DND-41 (cell line): Measurements from ENCODE around the gene FIGNL2.

Experiments used
- ATAC-seq: fragments of 200-7000 bp; cut with Tn5 transposase; 3 replicates; pipeline ENCODE4 v1.9.1; 2021; ENCODE audit warnings: low read depth; ENCODE audit not compliant: insufficient read depth
- DNase-seq: peaks from one replicate; pipeline ENCODE4 v3.0.0-alpha.2; 2020
- H2AFZ ChIP-seq: 2 replicates; pipeline ENCODE4 v1.6.0; 2012; ENCODE audit warnings: low read depth, low read length
- H3K27ac ChIP-seq: 2 replicates; pipeline ENCODE4 v1.5.1; 2012; ENCODE audit warnings: low read length, inconsistent platforms
- H3K27me3 ChIP-seq: fragments of 200-600 bp; sonication (generic); 2 replicates; pipeline ENCODE4 v1.6.0; 2012; ENCODE audit warnings: low read length, mild to moderate bottlenecking, inconsistent platforms; ENCODE audit not compliant: insufficient read depth, poor library complexity
- H3K36me3 ChIP-seq: 2 replicates; pipeline ENCODE4 v1.5.1; 2012; ENCODE audit warnings: low read length, inconsistent platforms; ENCODE audit not compliant: insufficient read depth
- H3K4me1 ChIP-seq: 2 replicates; pipeline ENCODE4 v1.5.1; 2012; ENCODE audit warnings: mild to moderate bottlenecking, low read length; ENCODE audit not compliant: insufficient read depth
- H3K4me2 ChIP-seq: 2 replicates; pipeline ENCODE4 v1.6.0; 2012; ENCODE audit warnings: mild to moderate bottlenecking, moderate library complexity, low read length, inconsistent platforms; ENCODE audit not compliant: insufficient read depth
- H3K4me3 ChIP-seq, 2 experiments: fragments of 200-600 bp in 1 of 2; shearing (Covaris generic) in 1 of 2; 2 replicates each; pipeline ENCODE4 v1.5.1; 2012 to 2016; ENCODE audit warnings: inconsistent platforms in 2 of 2, low read length in 2 of 2, mild to moderate bottlenecking in 2 of 2, low read depth in 1 of 2, moderate library complexity in 1 of 2
- H3K79me2 ChIP-seq: 2 replicates; pipeline ENCODE4 v1.6.0; 2012; ENCODE audit warnings: low read length, inconsistent platforms; ENCODE audit not compliant: insufficient read depth
- H3K9ac ChIP-seq: 2 replicates; pipeline ENCODE4 v1.6.0; 2012; ENCODE audit warnings: low read depth, mild to moderate bottlenecking, inconsistent platforms, low read length, moderate library complexity
- H3K9me3 ChIP-seq: 2 replicates; pipeline ENCODE4 v1.5.1; 2012; ENCODE audit warnings: low read length, moderate library complexity, mild to moderate bottlenecking, inconsistent platforms; ENCODE audit not compliant: insufficient read depth, severe bottlenecking
- H4K20me1 ChIP-seq: 2 replicates; pipeline ENCODE4 v1.6.0; 2012; ENCODE audit warnings: low read length; ENCODE audit not compliant: insufficient read depth
- EZH2 ChIP-seq: IDR thresholded peaks from 3 replicates; pipeline ENCODE4 v1.6.1; 2012; ENCODE audit warnings: borderline replicate concordance, low read depth, mild to moderate bottlenecking, moderate library complexity, low read length, inconsistent platforms; ENCODE audit not compliant: severe bottlenecking
- TF ChIP-seq, protein P1 (sequence below): IDR thresholded peaks from 2 replicates; pipeline ENCODE4 v1.5.1; 2012; ENCODE audit warnings: borderline replicate concordance, low read length, moderate library complexity, mild to moderate bottlenecking; ENCODE audit not compliant: poor library complexity, severe bottlenecking; ENCODE audit errors: extremely low read depth

The FIGNL2 gene

DNA sequence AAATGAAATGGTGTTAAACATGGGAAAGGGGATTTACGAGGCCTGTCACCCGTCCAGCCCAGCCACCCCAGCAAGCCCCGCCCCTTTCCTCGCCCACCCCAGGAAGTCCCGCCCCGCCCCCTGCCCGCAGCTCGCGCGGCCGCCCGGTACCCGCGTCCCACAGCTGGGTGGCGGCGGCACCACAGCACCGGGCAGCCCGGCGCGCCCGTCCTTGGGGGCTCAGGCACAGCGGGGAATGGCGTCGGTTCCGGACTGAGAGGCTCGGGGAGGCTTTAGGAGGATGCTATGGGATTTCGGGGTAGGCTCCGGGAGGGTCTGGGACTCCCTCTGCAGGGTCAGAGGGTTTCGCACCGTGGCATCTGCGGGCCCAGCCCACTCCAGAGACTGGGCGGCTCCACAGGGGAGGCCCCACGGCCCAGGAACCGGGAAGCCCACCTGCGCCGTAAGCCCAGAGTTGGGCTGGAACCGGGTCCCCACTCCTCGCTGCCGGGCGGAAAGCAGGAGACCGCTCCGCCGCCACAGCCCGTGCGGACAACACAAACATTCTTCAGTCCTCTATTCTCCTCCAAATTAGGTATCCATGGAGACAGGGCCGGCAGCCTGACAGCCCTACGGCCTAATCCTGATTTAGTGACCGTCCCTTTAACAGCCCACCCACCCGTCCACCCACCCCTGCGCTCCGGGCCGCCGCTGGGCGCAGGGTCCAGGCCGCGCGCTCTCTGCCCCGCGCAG is 1.4 kb downstream of the FIGNL2 start:
- peak overlapping the region; percentile 60 for H3K4me2 ChIP-seq

DNA sequence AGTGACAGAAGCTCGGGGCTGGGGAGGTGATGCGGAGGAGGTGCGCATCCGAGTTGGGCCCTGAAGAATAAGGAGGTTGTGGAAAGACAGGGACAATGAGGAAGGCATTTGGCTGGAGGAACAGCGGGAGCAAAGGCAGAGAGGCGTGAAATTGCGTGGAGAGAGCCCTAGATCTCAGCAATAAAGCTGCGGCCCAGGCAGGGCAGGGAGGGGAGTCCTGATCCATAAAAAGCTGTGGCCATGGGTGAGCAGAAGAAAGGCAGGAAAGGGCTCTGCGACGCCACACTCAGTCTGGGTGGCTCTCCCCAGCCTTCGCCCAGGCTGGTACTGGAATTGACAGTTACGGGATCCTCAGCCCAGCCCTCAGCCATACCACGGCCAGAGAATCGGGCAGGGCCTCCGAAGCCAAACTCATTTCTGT is 2.2 kb downstream of the FIGNL2 start:
- H3K9me3 ChIP-seq, result no peaks in the 10 kb centered on the region
- no peaks in the 10 kb centered on the region for H3K79me2 ChIP-seq
- ATAC-seq (no peak), DNase-seq (no peak)
- peaks cover 8% of the 10 kb centered on the region for H3K27me3 ChIP-seq
- H3K36me3 ChIP-seq, result no peaks in the 10 kb centered on the region
- peak overlapping the region; percentile 60; the same call in 1 of the 2 replicates for H3K4me2 ChIP-seq
- no peak overlapping the region for H3K4me3 ChIP-seq
- peaks cover 10% of the 10 kb centered on the region for H3K4me1 ChIP-seq
- no peak overlapping the region for H2AFZ ChIP-seq
- H4K20me1 ChIP-seq, result no peaks in the 10 kb centered on the region
- no peak overlapping the region for H3K9ac ChIP-seq
- TF ChIP-seq, protein P1, sequence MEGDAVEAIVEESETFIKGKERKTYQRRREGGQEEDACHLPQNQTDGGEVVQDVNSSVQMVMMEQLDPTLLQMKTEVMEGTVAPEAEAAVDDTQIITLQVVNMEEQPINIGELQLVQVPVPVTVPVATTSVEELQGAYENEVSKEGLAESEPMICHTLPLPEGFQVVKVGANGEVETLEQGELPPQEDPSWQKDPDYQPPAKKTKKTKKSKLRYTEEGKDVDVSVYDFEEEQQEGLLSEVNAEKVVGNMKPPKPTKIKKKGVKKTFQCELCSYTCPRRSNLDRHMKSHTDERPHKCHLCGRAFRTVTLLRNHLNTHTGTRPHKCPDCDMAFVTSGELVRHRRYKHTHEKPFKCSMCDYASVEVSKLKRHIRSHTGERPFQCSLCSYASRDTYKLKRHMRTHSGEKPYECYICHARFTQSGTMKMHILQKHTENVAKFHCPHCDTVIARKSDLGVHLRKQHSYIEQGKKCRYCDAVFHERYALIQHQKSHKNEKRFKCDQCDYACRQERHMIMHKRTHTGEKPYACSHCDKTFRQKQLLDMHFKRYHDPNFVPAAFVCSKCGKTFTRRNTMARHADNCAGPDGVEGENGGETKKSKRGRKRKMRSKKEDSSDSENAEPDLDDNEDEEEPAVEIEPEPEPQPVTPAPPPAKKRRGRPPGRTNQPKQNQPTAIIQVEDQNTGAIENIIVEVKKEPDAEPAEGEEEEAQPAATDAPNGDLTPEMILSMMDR, result no peak
- no peak for TF ChIP-seq EZH2
- no peak overlapping the region for H3K27ac ChIP-seq

More for the DNA sequence above, 1.4 kb downstream of the FIGNL2 start:
- DNase-seq (peak; percentile 58), ATAC-seq (peak; percentile 73)
- Histone ChIP-seq H3K79me2 (no peaks in the 10 kb centered on the region), H3K4me1 (peaks cover 10% of the 10 kb centered on the region), H3K27me3 (peaks cover 4% of the 10 kb centered on the region), H3K9me3 (no peaks in the 10 kb centered on the region), H4K20me1 (no peaks in the 10 kb centered on the region), H3K27ac (no peak overlapping the region), H3K36me3 (no peaks in the 10 kb centered on the region), H2AFZ (0 out of 2 replicates have a peak overlapping the region, but pooled peaks have one; percentile 16), H3K9ac (no peak overlapping the region), H3K4me3 (0 out of 4 replicates have a peak overlapping the region, but pooled peaks of 1 of the 2 experiments have one; percentile 38)
- TF ChIP-seq EZH2, result no peak
- TF ChIP-seq, protein P1, result no peak

DNA sequence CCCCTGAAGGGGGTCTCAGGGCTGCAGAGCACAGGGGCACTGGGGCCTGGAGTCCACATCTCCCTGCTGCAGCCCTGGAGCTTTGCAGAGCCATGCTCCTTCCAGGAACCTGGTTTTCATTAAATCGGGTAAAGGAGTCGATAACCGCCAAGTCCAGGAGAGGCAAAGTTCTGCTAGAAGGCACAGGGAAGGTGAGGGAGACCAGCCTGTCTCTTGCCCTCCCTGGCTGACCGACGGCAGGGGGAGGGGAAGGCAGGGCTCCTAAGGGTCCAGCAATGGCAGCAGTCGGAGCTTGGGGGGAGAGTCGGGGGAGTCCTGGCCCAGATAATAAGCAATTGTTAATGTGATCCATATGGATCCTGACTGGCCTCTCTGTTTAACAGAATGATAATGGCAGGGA is 3.0 kb downstream of the FIGNL2 start:
- Histone ChIP-seq H2AFZ (no peak overlapping the region), H3K27me3 (peaks cover 8% of the 10 kb centered on the region), H3K4me1 (peaks cover 10% of the 10 kb centered on the region), H3K36me3 (no peaks in the 10 kb centered on the region), H3K79me2 (no peaks in the 10 kb centered on the region), H4K20me1 (no peaks in the 10 kb centered on the region), H3K4me2 (no peak overlapping the region), H3K27ac (no peak overlapping the region), H3K9ac (no peak overlapping the region), H3K9me3 (no peaks in the 10 kb centered on the region), H3K4me3 (no peak overlapping the region)
- no peak for ATAC-seq
- TF ChIP-seq, protein P1, result no peak
- no peak for TF ChIP-seq EZH2
- no peak for DNase-seq

DNA sequence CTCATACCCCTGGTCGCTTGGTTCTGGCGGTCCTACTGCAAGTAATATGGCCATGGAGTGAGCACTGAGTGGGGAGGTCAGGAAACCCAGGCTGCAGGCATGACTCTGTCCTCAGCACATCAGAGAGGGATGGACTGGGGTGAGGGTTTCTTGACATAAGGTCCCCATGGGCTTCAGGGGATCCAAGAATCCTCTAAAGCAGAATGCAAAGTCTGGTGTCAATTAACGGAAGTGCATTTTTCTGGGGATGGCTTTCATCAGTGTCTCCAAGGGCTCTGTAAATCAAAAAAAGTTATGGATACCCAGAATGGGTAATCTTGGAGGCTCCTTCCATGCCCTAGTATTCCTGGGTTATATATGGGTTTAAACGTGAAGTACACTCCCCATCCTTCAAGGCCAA is 3.7 kb downstream of the FIGNL2 start:
- Histone ChIP-seq H3K4me1 (peaks cover 10% of the 10 kb centered on the region), H2AFZ (no peak overlapping the region), H3K27ac (no peak overlapping the region), H4K20me1 (no peaks in the 10 kb centered on the region), H3K79me2 (no peaks in the 10 kb centered on the region), H3K36me3 (no peaks in the 10 kb centered on the region), H3K9me3 (no peaks in the 10 kb centered on the region), H3K9ac (no peak overlapping the region), H3K4me2 (no peak overlapping the region), H3K27me3 (peaks cover 8% of the 10 kb centered on the region), H3K4me3 (no peak overlapping the region)
- DNase-seq (no peak), ATAC-seq (no peak)
- TF ChIP-seq, protein P1, result no peak
- no peak for TF ChIP-seq EZH2
